Keratinocyte (primary cell): ENCODE results near the gene SKP2. TPM values are rescaled to one million over a fixed set of nuclear protein-coding genes. Genes with fewer than 3 reads are reported as not detected.

ENCODE experiments used
- DNase-seq: peaks from one replicate; pipeline ENCODE4 v3.0.0-alpha.2; 2011; ENCODE audit warnings: low read depth, missing footprints, low spot score
- FAIRE-seq: peaks from 2 replicates; lab custom pipeline; 2011; peaks lifted over from hg19 to GRCh38; lab: Jason Lieb, UNC
- H2AFZ ChIP-seq: 2 replicates; pipeline ENCODE4 v1.6.0; 2012; ENCODE audit warnings: low read length, control low read depth, inconsistent platforms; ENCODE audit not compliant: control insufficient read depth
- H3K27ac ChIP-seq: 2 replicates; pipeline ENCODE4 v1.5.1; 2011; ENCODE audit warnings: low read length; ENCODE audit not compliant: control insufficient read depth, insufficient read depth
- H3K27me3 ChIP-seq: 3 replicates; pipeline ENCODE4 v1.6.0; 2011; ENCODE audit warnings: low read length; ENCODE audit not compliant: control insufficient read depth, insufficient read depth; ENCODE audit errors: extremely low read depth
- H3K36me3 ChIP-seq, 2 experiments: 2 replicates in 1 of 2; 3 replicates in 1 of 2; pipeline ENCODE4 v1.5.1; 2011; ENCODE audit warnings: low read length in 2 of 2, mild to moderate bottlenecking in 1 of 2; ENCODE audit not compliant: control insufficient read depth in 2 of 2, insufficient read depth in 2 of 2; ENCODE audit errors: extremely low read depth in 1 of 2
- H3K4me1 ChIP-seq: 3 replicates; pipeline ENCODE4 v1.5.1; 2011; ENCODE audit warnings: low read length; ENCODE audit not compliant: control insufficient read depth, insufficient read depth; ENCODE audit errors: extremely low read depth
- H3K4me2 ChIP-seq: 3 replicates; pipeline ENCODE4 v1.6.0; 2011; ENCODE audit warnings: low read depth, low read length; ENCODE audit not compliant: control insufficient read depth, insufficient read depth; ENCODE audit errors: extremely low read depth
- H3K4me3 ChIP-seq, 3 experiments: fragments of 200-600 bp in 1 of 3; sonication (generic) in 1 of 3; 2 replicates in 2 of 3; 3 replicates in 1 of 3; pipeline ENCODE4 v1.5.1; 2011 to 2016; ENCODE audit warnings: low read length in 3 of 3, mild to moderate bottlenecking in 3 of 3, control low read depth in 2 of 3, inconsistent platforms in 1 of 3, low read depth in 1 of 3, mixed read lengths in 1 of 3, mixed run types in 1 of 3, moderate library complexity in 1 of 3; ENCODE audit not compliant: control insufficient read depth in 2 of 3, insufficient read depth in 2 of 3; ENCODE audit errors: extremely low read depth in 1 of 3
- H3K79me2 ChIP-seq: 2 replicates; pipeline ENCODE4 v1.6.0; 2012; ENCODE audit warnings: low read length; ENCODE audit not compliant: control insufficient read depth, insufficient read depth
- H3K9ac ChIP-seq: 3 replicates; pipeline ENCODE4 v1.6.0; 2011; ENCODE audit warnings: low read length; ENCODE audit not compliant: control insufficient read depth, insufficient read depth; ENCODE audit errors: extremely low read depth
- H3K9me1 ChIP-seq: 3 replicates; pipeline ENCODE4 v1.6.0; 2011; ENCODE audit warnings: low read length; ENCODE audit not compliant: control insufficient read depth, insufficient read depth; ENCODE audit errors: extremely low read depth
- H3K9me3 ChIP-seq: 2 replicates; pipeline ENCODE4 v1.5.1; 2012; ENCODE audit warnings: low read depth, low read length; ENCODE audit not compliant: control insufficient read depth
- H4K20me1 ChIP-seq: 3 replicates; pipeline ENCODE4 v1.6.0; 2011; ENCODE audit warnings: low read length; ENCODE audit not compliant: control insufficient read depth, insufficient read depth; ENCODE audit errors: extremely low read depth
- EZH2 ChIP-seq: IDR thresholded peaks from one replicate; pipeline ENCODE4 v1.6.1; 2012; ENCODE audit warnings: inconsistent platforms, mild to moderate bottlenecking, low read length, moderate library complexity
- dilution Hi-C: fragments of 300-500 bp; cut with MboI; formaldehyde crosslinking; loops from one replicate; pipeline ENCODE4 v1.7.0; 2020; ENCODE audit warnings: low sequenced_read_pairs; ENCODE audit not compliant: extremely low pct_ligation_motif_present
- polyA plus RNA-seq, 5 experiments: library from polyadenylated mRNA; depleted of rRNA in 3 of 5; stranded (reverse) in 3 of 5; stranded (forward) in 1 of 5; unstranded in 1 of 5; fragments of >200 nt; gene quantifications; 1 replicate in 1 of 5; 2 replicates in 3 of 5; 3 replicates in 1 of 5; pipeline versions ENCODE4 v1.2.1 to v1.2.3, GENCODE V29; 2011 to 2012; ENCODE audit warnings: missing spikeins in 2 of 5, low read depth in 1 of 5, low replicate concordance in 1 of 5
- TF ChIP-seq, protein P1 (sequence below), 3 experiments: IDR thresholded peaks in 1 of 3; conservative IDR thresholded peaks in 1 of 3; optimal IDR thresholded peaks in 1 of 3; 2 replicates in 2 of 3; 3 replicates in 1 of 3; pipeline versions ENCODE3 to v1.5.1; 2011; ENCODE audit warnings: low read length in 3 of 3, mild to moderate bottlenecking in 3 of 3, moderate library complexity in 2 of 3, control low read depth in 1 of 3, inconsistent platforms in 1 of 3; ENCODE audit not compliant: insufficient read depth in 2 of 3; ENCODE audit errors: extremely low read depth in 1 of 3

The SKP2 gene
- polyA plus RNA-seq, 1 donor (not counting 4 experiments of a cell fraction or from before 2014, with no cell fraction given) = 34.6 TPM

- H3K9me3 ChIP-seq = no peaks in the 10 kb centered on the region
- no peaks in the 10 kb centered on the region for H3K79me2 ChIP-seq
- no peaks in the 10 kb centered on the region for H3K9me1 ChIP-seq
- dilution Hi-C loops = no loop called here
- H3K4me3 ChIP-seq = no peak overlapping the region
- no peak overlapping the region for H3K9ac ChIP-seq
- DNase-seq (no peak), FAIRE-seq (no peak)
- H2AFZ ChIP-seq = no peak overlapping the region
- no peaks in the 10 kb centered on the region for H3K27me3 ChIP-seq
- no peak overlapping the region for H3K4me2 ChIP-seq
- no peaks in the 10 kb centered on the region for H3K4me1 ChIP-seq
- no peak overlapping the region for H3K27ac ChIP-seq
- no peaks in the 10 kb centered on the region for H4K20me1 ChIP-seq
- peaks cover 29 to 37% of the 10 kb centered on the region in 2 experiments for H3K36me3 ChIP-seq
- TF ChIP-seq, protein P1, sequence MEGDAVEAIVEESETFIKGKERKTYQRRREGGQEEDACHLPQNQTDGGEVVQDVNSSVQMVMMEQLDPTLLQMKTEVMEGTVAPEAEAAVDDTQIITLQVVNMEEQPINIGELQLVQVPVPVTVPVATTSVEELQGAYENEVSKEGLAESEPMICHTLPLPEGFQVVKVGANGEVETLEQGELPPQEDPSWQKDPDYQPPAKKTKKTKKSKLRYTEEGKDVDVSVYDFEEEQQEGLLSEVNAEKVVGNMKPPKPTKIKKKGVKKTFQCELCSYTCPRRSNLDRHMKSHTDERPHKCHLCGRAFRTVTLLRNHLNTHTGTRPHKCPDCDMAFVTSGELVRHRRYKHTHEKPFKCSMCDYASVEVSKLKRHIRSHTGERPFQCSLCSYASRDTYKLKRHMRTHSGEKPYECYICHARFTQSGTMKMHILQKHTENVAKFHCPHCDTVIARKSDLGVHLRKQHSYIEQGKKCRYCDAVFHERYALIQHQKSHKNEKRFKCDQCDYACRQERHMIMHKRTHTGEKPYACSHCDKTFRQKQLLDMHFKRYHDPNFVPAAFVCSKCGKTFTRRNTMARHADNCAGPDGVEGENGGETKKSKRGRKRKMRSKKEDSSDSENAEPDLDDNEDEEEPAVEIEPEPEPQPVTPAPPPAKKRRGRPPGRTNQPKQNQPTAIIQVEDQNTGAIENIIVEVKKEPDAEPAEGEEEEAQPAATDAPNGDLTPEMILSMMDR (optimal IDR thresholded peaks at IDR 0.05 in 1 of 3, IDR thresholded peaks at IDR 0.05 in 1 of 3, conservative IDR thresholded peaks at IDR 0.05 in 1 of 3; ENCODE audit: extremely low read depth in 1 of 3, insufficient read depth in 2 of 3, low read length in 3 of 3) = no peak
- no peak for TF ChIP-seq EZH2
Observed at GRCh38 chr5:36174119-36174518, 22.2 kb downstream of the SKP2 start.

GRCh38 chr5:36175043-36175442, 23.1 kb downstream of the SKP2 start:
- no peak for TF ChIP-seq EZH2
- TF ChIP-seq, protein P1 (optimal IDR thresholded peaks at IDR 0.05 in 1 of 3, IDR thresholded peaks at IDR 0.05 in 1 of 3, conservative IDR thresholded peaks at IDR 0.05 in 1 of 3; ENCODE audit: extremely low read depth in 1 of 3, insufficient read depth in 2 of 3, low read length in 3 of 3) = no peak
- Histone ChIP-seq H3K27me3 (no peaks in the 10 kb centered on the region), H3K36me3 (peaks cover 29 to 31% of the 10 kb centered on the region in 2 experiments), H3K4me1 (no peaks in the 10 kb centered on the region), H3K4me3 (no peak overlapping the region), H4K20me1 (no peaks in the 10 kb centered on the region), H2AFZ (no peak overlapping the region), H3K79me2 (no peaks in the 10 kb centered on the region), H3K9me1 (no peaks in the 10 kb centered on the region), H3K27ac (no peak overlapping the region), H3K9ac (no peak overlapping the region), H3K9me3 (no peaks in the 10 kb centered on the region), H3K4me2 (no peak overlapping the region)
- dilution Hi-C loops = no loop called here
- DNase-seq (no peak), FAIRE-seq (no peak)
